ENCODE results near the gene TBC1D22A. TPM values are rescaled to one million over a fixed set of nuclear protein-coding genes. Genes with fewer than 3 reads are reported as not detected.

The TBC1D22A gene
- total and polyA plus RNA-seq, 10 of the 15 experiments (the other 5 are each of a cell fraction or from before 2014, with no cell fraction given), result 0.63 to 44.7 (median 27.4) TPM

GRCh38 chr22:46714550-46714949, 47.9 kb upstream of the TBC1D22A start:
- FAIRE-seq, result no peak
- in situ Hi-C loops (cut with MboI) (no loop called here), intact Hi-C loops (cut with micrococcal nuclease; ENCODE audit: unreplicated experiment) (no loop called here)
- no TSS peak for BruUV-seq (replicated peaks)
- RAD21 ChIA-PET (ENCODE audit: unreplicated experiment), result no interaction called here
- no peaks in the 10 kb centered on the region for H3K9me3 ChIP-seq (replicated peaks; ENCODE audit: control insufficient read depth, insufficient read depth, low read length)
- H3K36me3 ChIP-seq (ENCODE audit: control insufficient read depth in 2 of 2, insufficient read depth in 2 of 2, low read length in 1 of 2), result peaks cover 8 to 24% of the 10 kb centered on the region in 2 experiments; a peak in 3 of 4 replicates
- ATAC-seq, result no peak
- H3K27me3 ChIP-seq (replicated peaks in 1 of 2; ENCODE audit: control insufficient read depth in 2 of 2, insufficient read depth in 2 of 2, low read length in 1 of 2), result no peaks in the 10 kb centered on the region
- H3K79me2 ChIP-seq (ENCODE audit: control insufficient read depth, insufficient read depth, low read length), result no peaks in the 10 kb centered on the region
- POLR2A ChIA-PET, result no interaction called here
- SMC1A ChIA-PET (ENCODE audit: uncharacterized antibody, unreplicated experiment), result no interaction called here
- 99% methylated on average over 4 of the region's 4 CpGs for WGBS (ENCODE audit: insufficient coverage, insufficient replicate concordance, low lambda C conversion rate, missing lambda C conversion rate)
- H3K4me2 ChIP-seq (ENCODE audit: control insufficient read depth, insufficient read depth), result no peak overlapping the region
- H3K9ac ChIP-seq (ENCODE audit: control insufficient read depth, insufficient read depth, low read length), result no peak overlapping the region
- H3K4me1 ChIP-seq (ENCODE audit: control insufficient read depth, insufficient read depth, low read length), result no peaks in the 10 kb centered on the region
- DNase-seq (ENCODE audit: low read depth, low spot score), result no peak
- H3K27ac ChIP-seq (ENCODE audit: control insufficient read depth, insufficient read depth), result no peak overlapping the region
- H2AFZ ChIP-seq (ENCODE audit: control insufficient read depth, low read depth, low read length), result no peak overlapping the region
- no peaks in the 10 kb centered on the region for H4K20me1 ChIP-seq (ENCODE audit: control insufficient read depth, insufficient read depth)
- no peak overlapping the region for H3K4me3 ChIP-seq
- TF ChIP-seq STAT3 (IDR thresholded peaks at IDR 0.05; ENCODE audit: low read depth, low read length) (no peak), CUX1 (IDR thresholded peaks at IDR 0.05; ENCODE audit: insufficient replicate concordance, low read depth, low read length) (no peak), BCL3 (IDR thresholded peaks at IDR 0.05; ENCODE audit: borderline replicate concordance, insufficient read depth, low read depth, low read length, poor library complexity, severe bottlenecking) (no peak), YBX1 (IDR thresholded peaks at IDR 0.05) (no peak), HDAC6 (IDR thresholded peaks at IDR 0.05; ENCODE audit: unreplicated experiment) (no peak), ZSCAN29 (IDR thresholded peaks at IDR 0.05) (no peak), CREM (IDR thresholded peaks at IDR 0.05; ENCODE audit: low read depth) (no peak), ELK1 (IDR thresholded peaks at IDR 0.05; ENCODE audit: low read depth, low read length) (no peak), CHD1 (IDR thresholded peaks at IDR 0.05; ENCODE audit: low read depth, low read length) (no peak), KDM1A (IDR thresholded peaks at IDR 0.05; ENCODE audit: borderline replicate concordance) (no peak), HDAC2 (IDR thresholded peaks at IDR 0.05) (no peak), NBN (IDR thresholded peaks at IDR 0.05) (no peak), SKIL (IDR thresholded peaks at IDR 0.05; ENCODE audit: low read depth, poor library complexity, severe bottlenecking) (no peak), FOXK2 (IDR thresholded peaks at IDR 0.05) (no peak), BRCA1 (IDR thresholded peaks at IDR 0.05; ENCODE audit: low read depth, low read length) (no peak)
- CTCF ChIA-PET, result interaction anchor here (0.6 to 1.1 kb wide), 2 partner anchors 8 kb away, joined by 3 read pairs; no protein-coding TSS in a partner anchor

All from GM12878 (cell line).